ENCODE measurements around the gene TEX9. TPM values are rescaled to one million over a fixed set of nuclear protein-coding genes. Genes with fewer than 3 reads are reported as not detected.

TEX9 gene
- total RNA-seq, 1 experiment from 2014 or later = 4.1 TPM

DNA sequence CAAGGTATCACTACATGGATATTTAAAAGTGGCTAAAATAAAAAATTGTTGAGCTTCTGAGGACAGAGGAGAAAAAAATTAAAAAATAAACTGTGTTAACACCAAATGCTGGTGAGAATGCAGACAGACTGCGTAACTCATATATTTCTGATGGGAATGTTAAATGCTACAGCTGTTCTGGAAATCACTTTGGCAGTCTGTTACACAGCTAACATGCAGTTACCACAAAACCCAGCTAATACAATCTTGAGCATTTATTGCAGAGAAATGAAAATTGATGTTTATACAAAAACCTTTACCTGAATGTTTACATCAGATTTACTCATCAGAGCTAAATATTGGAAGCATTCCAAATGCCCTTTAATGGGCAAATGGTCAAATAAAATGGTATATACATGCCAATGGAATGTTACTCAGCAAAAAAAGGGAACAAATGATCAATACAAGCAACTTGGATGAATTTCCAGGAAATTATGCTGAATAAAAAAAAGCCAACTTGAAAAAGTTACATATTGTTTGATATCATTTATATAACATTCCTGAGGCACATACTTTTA lies 75.1 kb downstream of the TEX9 start:
- Histone ChIP-seq H3K4me1 (ENCODE audit: control insufficient read depth, insufficient read depth, low read length) (no peaks in the 10 kb centered on the region), H3K9me3 (ENCODE audit: control insufficient read depth, insufficient read depth, low read depth, low read length) (no peaks in the 10 kb centered on the region), H3K27ac (ENCODE audit: low read length) (no peak overlapping the region), H3K36me3 (ENCODE audit: control insufficient read depth, insufficient read depth, low read length) (no peaks in the 10 kb centered on the region), H3K27me3 (ENCODE audit: control insufficient read depth, insufficient read depth, low read length) (no peaks in the 10 kb centered on the region), H3K4me3 (ENCODE audit: low read depth in 2 of 2, low read length in 2 of 2) (no peak overlapping the region)
- DNase-seq (ENCODE audit: low read depth, low spot score) (no peak), ATAC-seq (no peak)
- ChIA-PET POLR2A (no interaction called here), CTCF (no interaction called here)
- TF ChIP-seq, protein P1, sequence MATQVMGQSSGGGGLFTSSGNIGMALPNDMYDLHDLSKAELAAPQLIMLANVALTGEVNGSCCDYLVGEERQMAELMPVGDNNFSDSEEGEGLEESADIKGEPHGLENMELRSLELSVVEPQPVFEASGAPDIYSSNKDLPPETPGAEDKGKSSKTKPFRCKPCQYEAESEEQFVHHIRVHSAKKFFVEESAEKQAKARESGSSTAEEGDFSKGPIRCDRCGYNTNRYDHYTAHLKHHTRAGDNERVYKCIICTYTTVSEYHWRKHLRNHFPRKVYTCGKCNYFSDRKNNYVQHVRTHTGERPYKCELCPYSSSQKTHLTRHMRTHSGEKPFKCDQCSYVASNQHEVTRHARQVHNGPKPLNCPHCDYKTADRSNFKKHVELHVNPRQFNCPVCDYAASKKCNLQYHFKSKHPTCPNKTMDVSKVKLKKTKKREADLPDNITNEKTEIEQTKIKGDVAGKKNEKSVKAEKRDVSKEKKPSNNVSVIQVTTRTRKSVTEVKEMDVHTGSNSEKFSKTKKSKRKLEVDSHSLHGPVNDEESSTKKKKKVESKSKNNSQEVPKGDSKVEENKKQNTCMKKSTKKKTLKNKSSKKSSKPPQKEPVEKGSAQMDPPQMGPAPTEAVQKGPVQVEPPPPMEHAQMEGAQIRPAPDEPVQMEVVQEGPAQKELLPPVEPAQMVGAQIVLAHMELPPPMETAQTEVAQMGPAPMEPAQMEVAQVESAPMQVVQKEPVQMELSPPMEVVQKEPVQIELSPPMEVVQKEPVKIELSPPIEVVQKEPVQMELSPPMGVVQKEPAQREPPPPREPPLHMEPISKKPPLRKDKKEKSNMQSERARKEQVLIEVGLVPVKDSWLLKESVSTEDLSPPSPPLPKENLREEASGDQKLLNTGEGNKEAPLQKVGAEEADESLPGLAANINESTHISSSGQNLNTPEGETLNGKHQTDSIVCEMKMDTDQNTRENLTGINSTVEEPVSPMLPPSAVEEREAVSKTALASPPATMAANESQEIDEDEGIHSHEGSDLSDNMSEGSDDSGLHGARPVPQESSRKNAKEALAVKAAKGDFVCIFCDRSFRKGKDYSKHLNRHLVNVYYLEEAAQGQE (IDR thresholded peaks at IDR 0.05; ENCODE audit: insufficient read depth in 1 of 2, low read depth in 2 of 2, low read length in 1 of 2) = no peak
- TF ChIP-seq POLR2AphosphoS5 (IDR thresholded peaks at IDR 0.05; ENCODE audit: low read depth, low read length) (no peak), SIN3A (IDR thresholded peaks at IDR 0.05; ENCODE audit: borderline replicate concordance, insufficient read depth, low read depth, low read length) (no peak), TCF7L2 (IDR thresholded peaks at IDR 0.05; ENCODE audit: low read depth, low read length) (no peak)
- TF ChIP-seq, protein P2, sequence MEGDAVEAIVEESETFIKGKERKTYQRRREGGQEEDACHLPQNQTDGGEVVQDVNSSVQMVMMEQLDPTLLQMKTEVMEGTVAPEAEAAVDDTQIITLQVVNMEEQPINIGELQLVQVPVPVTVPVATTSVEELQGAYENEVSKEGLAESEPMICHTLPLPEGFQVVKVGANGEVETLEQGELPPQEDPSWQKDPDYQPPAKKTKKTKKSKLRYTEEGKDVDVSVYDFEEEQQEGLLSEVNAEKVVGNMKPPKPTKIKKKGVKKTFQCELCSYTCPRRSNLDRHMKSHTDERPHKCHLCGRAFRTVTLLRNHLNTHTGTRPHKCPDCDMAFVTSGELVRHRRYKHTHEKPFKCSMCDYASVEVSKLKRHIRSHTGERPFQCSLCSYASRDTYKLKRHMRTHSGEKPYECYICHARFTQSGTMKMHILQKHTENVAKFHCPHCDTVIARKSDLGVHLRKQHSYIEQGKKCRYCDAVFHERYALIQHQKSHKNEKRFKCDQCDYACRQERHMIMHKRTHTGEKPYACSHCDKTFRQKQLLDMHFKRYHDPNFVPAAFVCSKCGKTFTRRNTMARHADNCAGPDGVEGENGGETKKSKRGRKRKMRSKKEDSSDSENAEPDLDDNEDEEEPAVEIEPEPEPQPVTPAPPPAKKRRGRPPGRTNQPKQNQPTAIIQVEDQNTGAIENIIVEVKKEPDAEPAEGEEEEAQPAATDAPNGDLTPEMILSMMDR (IDR thresholded peaks at IDR 0.05) = no peak
- in situ Hi-C loops (cut with HindIII; ENCODE audit: low pct_unique_long_range_greater_than_20kb, low sequenced_read_pairs) (no loop called here), intact Hi-C loops (cut with micrococcal nuclease; ENCODE audit: unreplicated experiment) (no loop called here)
- BruUV-seq (replicated peaks) = no TSS peak

DNA sequence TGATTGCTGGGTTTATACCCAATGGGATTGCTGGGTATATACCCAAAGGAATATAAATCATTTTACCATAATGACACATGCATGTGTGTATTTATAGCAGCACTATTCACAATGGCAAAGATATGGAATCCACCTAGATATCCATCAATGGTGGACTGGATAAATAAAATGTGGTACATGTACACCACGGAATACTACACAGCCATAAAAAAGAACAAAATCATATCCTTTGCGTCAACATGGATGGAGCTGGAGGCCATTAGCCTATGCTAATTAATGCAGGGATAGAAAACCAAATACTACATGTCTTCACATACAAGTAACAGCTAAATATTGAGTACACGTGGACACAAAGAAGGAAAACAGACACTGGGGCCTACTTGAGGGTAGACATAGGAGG lies 77.1 kb downstream of the TEX9 start:
- H3K9me3 ChIP-seq (ENCODE audit: control insufficient read depth, insufficient read depth, low read depth, low read length) = no peaks in the 10 kb centered on the region
- DNase-seq (ENCODE audit: low read depth, low spot score) (no peak), ATAC-seq (no peak)
- no peaks in the 10 kb centered on the region for H3K27me3 ChIP-seq (ENCODE audit: control insufficient read depth, insufficient read depth, low read length)
- intact Hi-C loops (cut with micrococcal nuclease; ENCODE audit: unreplicated experiment) = no loop called here
- H3K4me1 ChIP-seq (ENCODE audit: control insufficient read depth, insufficient read depth, low read length) = no peaks in the 10 kb centered on the region
- CTCF ChIA-PET = no interaction called here
- no peak overlapping the region for H3K27ac ChIP-seq (ENCODE audit: low read length)
- TF ChIP-seq POLR2AphosphoS5 (IDR thresholded peaks at IDR 0.05; ENCODE audit: low read depth, low read length) (no peak), TCF7L2 (IDR thresholded peaks at IDR 0.05; ENCODE audit: low read depth, low read length) (no peak), SIN3A (IDR thresholded peaks at IDR 0.05; ENCODE audit: borderline replicate concordance, insufficient read depth, low read depth, low read length) (no peak)
- TF ChIP-seq, protein P2 (IDR thresholded peaks at IDR 0.05) = no peak
- TF ChIP-seq, protein P1 (IDR thresholded peaks at IDR 0.05; ENCODE audit: insufficient read depth in 1 of 2, low read depth in 2 of 2, low read length in 1 of 2) = no peak
- no TSS peak for BruUV-seq (replicated peaks)
- in situ Hi-C loops (cut with HindIII; ENCODE audit: low pct_unique_long_range_greater_than_20kb, low sequenced_read_pairs) = no loop called here
- no peak overlapping the region for H3K4me3 ChIP-seq (ENCODE audit: low read depth in 2 of 2, low read length in 2 of 2)
- POLR2A ChIA-PET = no interaction called here
- no peaks in the 10 kb centered on the region for H3K36me3 ChIP-seq (ENCODE audit: control insufficient read depth, insufficient read depth, low read length)

Measured in Panc1 (cell line).